SK-N-SH (cell line): Measurements from ENCODE around the gene EIF3F.

Source experiments
- EP300 ChIP-seq, 2 experiments: IDR thresholded peaks; 2 replicates each; pipeline versions ENCODE4 v1.4.0 to v1.6.1; 2012; ENCODE audit warnings: borderline replicate concordance in 1 of 2, low read depth in 1 of 2, low read length in 1 of 2
- JUND ChIP-seq: IDR thresholded peaks from 2 replicates; pipeline ENCODE4 v1.4.0; 2012
- POLR2AphosphoS5 ChIP-seq: IDR thresholded peaks from 2 replicates; pipeline ENCODE4 v1.6.1; 2012; ENCODE audit warnings: low read depth, low read length
- RAD21 ChIP-seq: IDR thresholded peaks from 2 replicates; pipeline ENCODE4 v1.6.1; 2012; ENCODE audit warnings: mild to moderate bottlenecking, low read length
- SIN3A ChIP-seq: IDR thresholded peaks from 2 replicates; pipeline ENCODE4 v1.6.1; 2012; ENCODE audit warnings: low read depth, mild to moderate bottlenecking, low read length, moderate library complexity, borderline replicate concordance
- TEAD4 ChIP-seq: IDR thresholded peaks from 2 replicates; pipeline ENCODE4 v1.4.0; 2012; ENCODE audit warnings: mild to moderate bottlenecking, borderline replicate concordance; ENCODE audit not compliant: insufficient read depth
- TF ChIP-seq, protein P1 (sequence below): fragments of 200-600 bp; sonication (generic); IDR thresholded peaks from 2 replicates; pipeline ENCODE4 v1.6.1; 2017; ENCODE audit warnings: antibody characterized with exemption, mild to moderate bottlenecking, moderate library complexity
- TF ChIP-seq, protein P2 (sequence below): IDR thresholded peaks from 2 replicates; pipeline ENCODE4 v1.6.1; 2012; ENCODE audit warnings: mild to moderate bottlenecking, low read depth, low read length, moderate library complexity
- TF ChIP-seq, protein P3 (sequence below): fragments of 150-350 bp; IDR thresholded peaks from 2 replicates; pipeline ENCODE4 v1.6.1; 2017; ENCODE audit warnings: antibody characterized with exemption, low read length, low read depth, borderline replicate concordance

DNA sequence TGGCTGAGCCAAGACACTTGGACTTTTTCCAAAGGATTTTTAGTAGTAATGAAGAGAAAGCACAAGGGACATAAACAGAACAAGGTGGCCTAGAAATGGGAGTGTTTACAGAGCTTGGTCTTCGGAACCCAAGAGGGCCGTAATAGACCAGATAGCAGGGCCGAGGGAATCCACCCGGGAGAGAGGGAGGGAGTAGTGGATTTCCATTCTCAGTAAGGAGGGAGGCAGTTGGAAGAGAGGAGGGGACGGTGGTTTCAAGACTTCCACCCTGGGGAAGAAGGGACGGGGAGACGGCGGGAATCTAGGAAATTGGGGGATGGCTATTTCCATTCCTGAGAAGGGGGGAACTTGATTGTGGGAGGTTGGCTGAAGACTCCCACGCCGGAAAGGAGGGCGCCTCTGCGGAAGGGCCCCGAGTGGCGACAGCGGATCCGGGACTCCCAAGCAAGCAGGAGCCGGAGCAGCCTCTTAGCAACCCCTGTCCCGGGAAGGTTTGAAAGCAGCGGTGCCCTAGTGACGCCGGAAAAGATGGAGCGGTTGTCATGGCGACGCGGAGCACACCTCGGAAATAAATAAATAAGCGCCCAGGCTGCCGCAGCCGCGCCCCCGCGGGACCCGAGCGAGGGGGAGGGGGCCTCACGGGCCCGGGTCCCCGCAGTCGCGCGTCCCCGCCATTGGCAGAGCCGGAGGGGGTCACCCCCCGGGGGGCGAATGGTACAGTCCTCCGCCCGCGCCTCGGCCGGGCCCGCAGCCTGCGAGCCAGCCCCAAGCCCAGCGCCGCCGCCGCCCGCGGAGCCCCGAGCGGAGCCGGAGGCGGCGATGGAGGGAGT, 31.6 kb downstream of the EIF3F start:
- TF ChIP-seq EP300 (IDR thresholded peaks at IDR 0.05; ENCODE audit: borderline replicate concordance in 1 of 2, low read depth in 1 of 2, low read length in 1 of 2) (no peak), JUND (no peak), TEAD4 (no peak), POLR2AphosphoS5 (no peak), RAD21 (no peak), SIN3A (no peak; the same call in 1 of the 2 replicates)
- TF ChIP-seq, protein P1, sequence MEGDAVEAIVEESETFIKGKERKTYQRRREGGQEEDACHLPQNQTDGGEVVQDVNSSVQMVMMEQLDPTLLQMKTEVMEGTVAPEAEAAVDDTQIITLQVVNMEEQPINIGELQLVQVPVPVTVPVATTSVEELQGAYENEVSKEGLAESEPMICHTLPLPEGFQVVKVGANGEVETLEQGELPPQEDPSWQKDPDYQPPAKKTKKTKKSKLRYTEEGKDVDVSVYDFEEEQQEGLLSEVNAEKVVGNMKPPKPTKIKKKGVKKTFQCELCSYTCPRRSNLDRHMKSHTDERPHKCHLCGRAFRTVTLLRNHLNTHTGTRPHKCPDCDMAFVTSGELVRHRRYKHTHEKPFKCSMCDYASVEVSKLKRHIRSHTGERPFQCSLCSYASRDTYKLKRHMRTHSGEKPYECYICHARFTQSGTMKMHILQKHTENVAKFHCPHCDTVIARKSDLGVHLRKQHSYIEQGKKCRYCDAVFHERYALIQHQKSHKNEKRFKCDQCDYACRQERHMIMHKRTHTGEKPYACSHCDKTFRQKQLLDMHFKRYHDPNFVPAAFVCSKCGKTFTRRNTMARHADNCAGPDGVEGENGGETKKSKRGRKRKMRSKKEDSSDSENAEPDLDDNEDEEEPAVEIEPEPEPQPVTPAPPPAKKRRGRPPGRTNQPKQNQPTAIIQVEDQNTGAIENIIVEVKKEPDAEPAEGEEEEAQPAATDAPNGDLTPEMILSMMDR = no peak
- TF ChIP-seq, protein P2, sequence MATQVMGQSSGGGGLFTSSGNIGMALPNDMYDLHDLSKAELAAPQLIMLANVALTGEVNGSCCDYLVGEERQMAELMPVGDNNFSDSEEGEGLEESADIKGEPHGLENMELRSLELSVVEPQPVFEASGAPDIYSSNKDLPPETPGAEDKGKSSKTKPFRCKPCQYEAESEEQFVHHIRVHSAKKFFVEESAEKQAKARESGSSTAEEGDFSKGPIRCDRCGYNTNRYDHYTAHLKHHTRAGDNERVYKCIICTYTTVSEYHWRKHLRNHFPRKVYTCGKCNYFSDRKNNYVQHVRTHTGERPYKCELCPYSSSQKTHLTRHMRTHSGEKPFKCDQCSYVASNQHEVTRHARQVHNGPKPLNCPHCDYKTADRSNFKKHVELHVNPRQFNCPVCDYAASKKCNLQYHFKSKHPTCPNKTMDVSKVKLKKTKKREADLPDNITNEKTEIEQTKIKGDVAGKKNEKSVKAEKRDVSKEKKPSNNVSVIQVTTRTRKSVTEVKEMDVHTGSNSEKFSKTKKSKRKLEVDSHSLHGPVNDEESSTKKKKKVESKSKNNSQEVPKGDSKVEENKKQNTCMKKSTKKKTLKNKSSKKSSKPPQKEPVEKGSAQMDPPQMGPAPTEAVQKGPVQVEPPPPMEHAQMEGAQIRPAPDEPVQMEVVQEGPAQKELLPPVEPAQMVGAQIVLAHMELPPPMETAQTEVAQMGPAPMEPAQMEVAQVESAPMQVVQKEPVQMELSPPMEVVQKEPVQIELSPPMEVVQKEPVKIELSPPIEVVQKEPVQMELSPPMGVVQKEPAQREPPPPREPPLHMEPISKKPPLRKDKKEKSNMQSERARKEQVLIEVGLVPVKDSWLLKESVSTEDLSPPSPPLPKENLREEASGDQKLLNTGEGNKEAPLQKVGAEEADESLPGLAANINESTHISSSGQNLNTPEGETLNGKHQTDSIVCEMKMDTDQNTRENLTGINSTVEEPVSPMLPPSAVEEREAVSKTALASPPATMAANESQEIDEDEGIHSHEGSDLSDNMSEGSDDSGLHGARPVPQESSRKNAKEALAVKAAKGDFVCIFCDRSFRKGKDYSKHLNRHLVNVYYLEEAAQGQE = no peak
- TF ChIP-seq, protein P3, sequence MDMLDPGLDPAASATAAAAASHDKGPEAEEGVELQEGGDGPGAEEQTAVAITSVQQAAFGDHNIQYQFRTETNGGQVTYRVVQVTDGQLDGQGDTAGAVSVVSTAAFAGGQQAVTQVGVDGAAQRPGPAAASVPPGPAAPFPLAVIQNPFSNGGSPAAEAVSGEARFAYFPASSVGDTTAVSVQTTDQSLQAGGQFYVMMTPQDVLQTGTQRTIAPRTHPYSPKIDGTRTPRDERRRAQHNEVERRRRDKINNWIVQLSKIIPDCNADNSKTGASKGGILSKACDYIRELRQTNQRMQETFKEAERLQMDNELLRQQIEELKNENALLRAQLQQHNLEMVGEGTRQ = no peak
